GM19239 (cell line): Measurements from ENCODE around the gene KLHL17.
A peak's percentile ranks its signal among the peaks of the same experiment; 100 is the strongest.

Source experiments
- DNase-seq: peaks from one replicate; pipeline ENCODE4 v3.0.0; 2011; ENCODE audit warnings: low spot score; ENCODE audit not compliant: insufficient read length
- FAIRE-seq: peaks from 2 replicates; lab custom pipeline; 2011; peaks lifted over from hg19 to GRCh38; lab: Jason Lieb, UNC

KLHL17 gene

GRCh38 chr1:947958-948357 lies 12.4 kb upstream of the KLHL17 start:
- no peak for FAIRE-seq
- no peak for DNase-seq

- no peak for DNase-seq
- no peak for FAIRE-seq
These were observed 10.1 kb upstream of the KLHL17 start for GRCh38 chr1:950268-950667.

- FAIRE-seq, result no peak
- no peak for DNase-seq
These were observed 9.5 kb upstream of the KLHL17 start for GRCh38 chr1:950881-951280.

GRCh38 chr1:951364-951763 lies 9.0 kb upstream of the KLHL17 start:
- DNase-seq (no peak), FAIRE-seq (no peak)

GRCh38 chr1:952201-952600 lies 8.2 kb upstream of the KLHL17 start:
- DNase-seq (no peak), FAIRE-seq (no peak)

- DNase-seq (no peak), FAIRE-seq (no peak)
These were observed 7.8 kb upstream of the KLHL17 start for GRCh38 chr1:952603-953002.

- FAIRE-seq, result no peak
- no peak for DNase-seq
These were observed 6.7 kb upstream of the KLHL17 start for GRCh38 chr1:953524-954320.

- DNase-seq (no peak), FAIRE-seq (no peak)
These were observed 5.5 kb upstream of the KLHL17 start for GRCh38 chr1:954927-955326.

- no peak for FAIRE-seq
- DNase-seq, result no peak
These were observed 4.9 kb upstream of the KLHL17 start for GRCh38 chr1:955474-955873.

GRCh38 chr1:956636-957035 lies 3.7 kb upstream of the KLHL17 start:
- DNase-seq (no peak), FAIRE-seq (no peak)

GRCh38 chr1:958823-959730 lies 1.3 kb upstream of the KLHL17 start, which contains the start of gene NOC2L:
Gene NOC2L, minus strand, starts transcription at chr1:959256. Its CDS starts 16 bp downstream, at chr1:959240.
- peak; percentile 98 for DNase-seq

GRCh38 chr1:959731-960362 lies 537 bp upstream of the KLHL17 start:
- FAIRE-seq (no peak), DNase-seq (no peak)

More at GRCh38 chr1:958823-959730, 1.3 kb upstream of the KLHL17 start, which contains the start of gene NOC2L:
- FAIRE-seq, result peak; percentile 91

GRCh38 chr1:961132-961669 lies 817 bp downstream of the KLHL17 start:
- DNase-seq (no peak), FAIRE-seq (no peak)

GRCh38 chr1:962381-963300 lies 2.3 kb downstream of the KLHL17 start:
- FAIRE-seq, result no peak
- DNase-seq, result no peak

- FAIRE-seq, result no peak
- DNase-seq, result no peak
These were observed 2.9 kb downstream of the KLHL17 start for GRCh38 chr1:963301-963651.

- DNase-seq (no peak), FAIRE-seq (no peak)
These were observed 3.6 kb downstream of the KLHL17 start for GRCh38 chr1:963746-964525.

- DNase-seq, result no peak
- FAIRE-seq, result no peak
These were observed 4.5 kb downstream of the KLHL17 start for GRCh38 chr1:964691-965525.
